ENCODE results near the gene DHRS3. TPM values are rescaled to one million over a fixed set of nuclear protein-coding genes. Genes with fewer than 3 reads are reported as not detected.

Gene DHRS3
- total RNA-seq, 1 experiment from 2014 or later: 87.0 TPM

DNA sequence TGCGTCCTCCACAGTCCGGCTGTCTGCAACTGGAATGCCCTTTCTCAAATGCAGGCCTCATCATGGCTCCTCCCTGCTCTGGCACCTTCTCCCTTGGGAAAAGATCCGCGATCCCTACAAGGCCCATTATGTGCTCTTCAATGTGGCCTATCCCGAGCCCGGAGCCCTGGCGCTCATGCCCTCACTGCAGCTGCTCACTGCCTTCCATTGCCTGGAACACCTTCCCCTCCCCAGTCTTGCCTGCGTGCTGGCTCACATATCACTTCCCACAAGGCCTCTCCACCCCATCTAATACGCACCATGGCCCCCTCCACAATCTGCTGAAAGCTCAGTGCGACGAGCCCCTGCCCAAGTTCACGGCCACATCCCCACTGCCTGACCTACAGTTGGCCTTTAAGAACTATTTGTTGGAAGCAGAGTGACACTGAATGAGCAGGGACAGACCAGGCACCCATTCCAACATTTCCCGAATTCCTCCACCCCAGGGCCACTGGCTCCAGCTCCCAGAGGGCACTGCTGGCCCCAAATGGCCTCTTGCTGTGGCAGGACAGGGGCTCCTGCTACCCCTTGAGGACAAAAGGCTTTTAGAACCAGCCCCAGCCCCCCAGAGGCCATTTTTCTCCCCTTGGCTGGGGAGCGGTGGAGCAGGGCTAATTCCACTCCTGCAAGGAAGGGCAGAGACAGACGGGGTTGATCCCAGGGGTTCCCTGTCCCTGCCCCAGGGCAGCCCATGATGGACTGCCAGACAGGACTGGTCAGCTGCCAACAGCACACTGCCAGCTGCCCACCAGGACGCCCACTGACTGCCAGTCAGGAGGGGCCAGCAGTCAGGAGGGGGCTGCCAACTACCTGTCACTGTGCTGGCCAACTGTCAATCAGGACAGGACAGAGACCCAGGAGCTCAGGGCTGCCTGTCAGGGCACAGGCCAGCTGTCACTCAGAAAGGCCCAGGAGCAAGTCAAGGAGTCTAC is 64.8 kb downstream of the DHRS3 start:
- CTCF ChIA-PET: no interaction called here
- POLR2A ChIA-PET: no interaction called here
- intact Hi-C loops (cut with micrococcal nuclease): no loop called here
- H3K4me1 ChIP-seq (ENCODE audit: control insufficient read depth in 1 of 2, insufficient read depth in 2 of 2, low read length in 2 of 2): peaks cover 27 to 68% of the 10 kb centered on the region in 2 experiments
- H3K4me2 ChIP-seq (ENCODE audit: low read length): peak overlapping the region; percentile 52
- H3K9me2 ChIP-seq (ENCODE audit: insufficient read depth): no peaks in the 10 kb centered on the region
- ATAC-seq (no peak), DNase-seq (ENCODE audit: low read depth, low spot score) (no peak)
- no TSS peak for BruUV-seq (replicated peaks)
- no peaks in the 10 kb centered on the region for H3K9me3 ChIP-seq (ENCODE audit: control insufficient read depth in 1 of 2, insufficient read depth in 1 of 2, low read depth in 1 of 2, low read length in 2 of 2)
- H3K4me3 ChIP-seq (replicated peaks in 1 of 2; ENCODE audit: low read depth in 1 of 2, low read length in 2 of 2): no peak overlapping the region
- H3K27me3 ChIP-seq (ENCODE audit: insufficient read depth, low read length): no peaks in the 10 kb centered on the region
- H3K79me2 ChIP-seq (ENCODE audit: insufficient read depth, low read length): no peaks in the 10 kb centered on the region
- H4K20me1 ChIP-seq (ENCODE audit: insufficient read depth): no peaks in the 10 kb centered on the region
- no peaks in the 10 kb centered on the region for H3K36me3 ChIP-seq (ENCODE audit: control insufficient read depth in 1 of 2, insufficient read depth in 2 of 2, low read length in 2 of 2)
- no peak overlapping the region for H2AFZ ChIP-seq (ENCODE audit: low read depth, low read length, poor library complexity, severe bottlenecking)
- no peak for TF ChIP-seq TCF7L2 (IDR thresholded peaks at IDR 0.05; ENCODE audit: borderline replicate concordance, extremely low read depth, insufficient read depth, insufficient read length)
- TF ChIP-seq POLR2A (IDR thresholded peaks at IDR 0.05; ENCODE audit: borderline replicate concordance, extremely low read depth, insufficient read depth, insufficient read length): no peak
- TF ChIP-seq, protein P1, sequence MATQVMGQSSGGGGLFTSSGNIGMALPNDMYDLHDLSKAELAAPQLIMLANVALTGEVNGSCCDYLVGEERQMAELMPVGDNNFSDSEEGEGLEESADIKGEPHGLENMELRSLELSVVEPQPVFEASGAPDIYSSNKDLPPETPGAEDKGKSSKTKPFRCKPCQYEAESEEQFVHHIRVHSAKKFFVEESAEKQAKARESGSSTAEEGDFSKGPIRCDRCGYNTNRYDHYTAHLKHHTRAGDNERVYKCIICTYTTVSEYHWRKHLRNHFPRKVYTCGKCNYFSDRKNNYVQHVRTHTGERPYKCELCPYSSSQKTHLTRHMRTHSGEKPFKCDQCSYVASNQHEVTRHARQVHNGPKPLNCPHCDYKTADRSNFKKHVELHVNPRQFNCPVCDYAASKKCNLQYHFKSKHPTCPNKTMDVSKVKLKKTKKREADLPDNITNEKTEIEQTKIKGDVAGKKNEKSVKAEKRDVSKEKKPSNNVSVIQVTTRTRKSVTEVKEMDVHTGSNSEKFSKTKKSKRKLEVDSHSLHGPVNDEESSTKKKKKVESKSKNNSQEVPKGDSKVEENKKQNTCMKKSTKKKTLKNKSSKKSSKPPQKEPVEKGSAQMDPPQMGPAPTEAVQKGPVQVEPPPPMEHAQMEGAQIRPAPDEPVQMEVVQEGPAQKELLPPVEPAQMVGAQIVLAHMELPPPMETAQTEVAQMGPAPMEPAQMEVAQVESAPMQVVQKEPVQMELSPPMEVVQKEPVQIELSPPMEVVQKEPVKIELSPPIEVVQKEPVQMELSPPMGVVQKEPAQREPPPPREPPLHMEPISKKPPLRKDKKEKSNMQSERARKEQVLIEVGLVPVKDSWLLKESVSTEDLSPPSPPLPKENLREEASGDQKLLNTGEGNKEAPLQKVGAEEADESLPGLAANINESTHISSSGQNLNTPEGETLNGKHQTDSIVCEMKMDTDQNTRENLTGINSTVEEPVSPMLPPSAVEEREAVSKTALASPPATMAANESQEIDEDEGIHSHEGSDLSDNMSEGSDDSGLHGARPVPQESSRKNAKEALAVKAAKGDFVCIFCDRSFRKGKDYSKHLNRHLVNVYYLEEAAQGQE (IDR thresholded peaks at IDR 0.05; ENCODE audit: low read depth): no peak
- TF ChIP-seq SP1 (IDR thresholded peaks at IDR 0.05; ENCODE audit: low read depth): no peak
- TF ChIP-seq, protein P2, sequence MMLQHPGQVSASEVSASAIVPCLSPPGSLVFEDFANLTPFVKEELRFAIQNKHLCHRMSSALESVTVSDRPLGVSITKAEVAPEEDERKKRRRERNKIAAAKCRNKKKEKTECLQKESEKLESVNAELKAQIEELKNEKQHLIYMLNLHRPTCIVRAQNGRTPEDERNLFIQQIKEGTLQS (IDR thresholded peaks at IDR 0.05): no peak
- TF ChIP-seq, protein P3, sequence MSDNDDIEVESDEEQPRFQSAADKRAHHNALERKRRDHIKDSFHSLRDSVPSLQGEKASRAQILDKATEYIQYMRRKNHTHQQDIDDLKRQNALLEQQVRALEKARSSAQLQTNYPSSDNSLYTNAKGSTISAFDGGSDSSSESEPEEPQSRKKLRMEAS (IDR thresholded peaks at IDR 0.05): no peak
- no peak for TF ChIP-seq YY1 (IDR thresholded peaks at IDR 0.05; ENCODE audit: extremely low read depth, insufficient replicate concordance, low read depth, low read length)
- no peak for TF ChIP-seq SIN3A (IDR thresholded peaks at IDR 0.05; ENCODE audit: low read depth)
- TF ChIP-seq POLR2AphosphoS5 (IDR thresholded peaks at IDR 0.05; ENCODE audit: low read depth, low read length): no peak
- no peak for TF ChIP-seq FOSL1 (IDR thresholded peaks at IDR 0.05; ENCODE audit: low read depth)
- no peak for TF ChIP-seq RAD21 (IDR thresholded peaks at IDR 0.05; ENCODE audit: low read depth)
- TF ChIP-seq, protein P4, sequence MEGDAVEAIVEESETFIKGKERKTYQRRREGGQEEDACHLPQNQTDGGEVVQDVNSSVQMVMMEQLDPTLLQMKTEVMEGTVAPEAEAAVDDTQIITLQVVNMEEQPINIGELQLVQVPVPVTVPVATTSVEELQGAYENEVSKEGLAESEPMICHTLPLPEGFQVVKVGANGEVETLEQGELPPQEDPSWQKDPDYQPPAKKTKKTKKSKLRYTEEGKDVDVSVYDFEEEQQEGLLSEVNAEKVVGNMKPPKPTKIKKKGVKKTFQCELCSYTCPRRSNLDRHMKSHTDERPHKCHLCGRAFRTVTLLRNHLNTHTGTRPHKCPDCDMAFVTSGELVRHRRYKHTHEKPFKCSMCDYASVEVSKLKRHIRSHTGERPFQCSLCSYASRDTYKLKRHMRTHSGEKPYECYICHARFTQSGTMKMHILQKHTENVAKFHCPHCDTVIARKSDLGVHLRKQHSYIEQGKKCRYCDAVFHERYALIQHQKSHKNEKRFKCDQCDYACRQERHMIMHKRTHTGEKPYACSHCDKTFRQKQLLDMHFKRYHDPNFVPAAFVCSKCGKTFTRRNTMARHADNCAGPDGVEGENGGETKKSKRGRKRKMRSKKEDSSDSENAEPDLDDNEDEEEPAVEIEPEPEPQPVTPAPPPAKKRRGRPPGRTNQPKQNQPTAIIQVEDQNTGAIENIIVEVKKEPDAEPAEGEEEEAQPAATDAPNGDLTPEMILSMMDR (IDR thresholded peaks at IDR 0.05 in 2 of 3, conservative IDR thresholded peaks at IDR 0.05 in 1 of 3; ENCODE audit: borderline replicate concordance in 1 of 3, insufficient read depth in 1 of 3, low read depth in 2 of 3, low read length in 2 of 3): no peak
- no peak for TF ChIP-seq EGR1 (IDR thresholded peaks at IDR 0.05; ENCODE audit: low read depth)
- no peak for TF ChIP-seq JUND (IDR thresholded peaks at IDR 0.05)
- TF ChIP-seq EZH2phosphoT487 (IDR thresholded peaks at IDR 0.05; ENCODE audit: borderline replicate concordance): no peak
- no peak for TF ChIP-seq CEBPB (IDR thresholded peaks at IDR 0.05; ENCODE audit: low read depth)
- no peak for TF ChIP-seq CBX3 (IDR thresholded peaks at IDR 0.05; ENCODE audit: low read depth)
- TF ChIP-seq, protein P5, sequence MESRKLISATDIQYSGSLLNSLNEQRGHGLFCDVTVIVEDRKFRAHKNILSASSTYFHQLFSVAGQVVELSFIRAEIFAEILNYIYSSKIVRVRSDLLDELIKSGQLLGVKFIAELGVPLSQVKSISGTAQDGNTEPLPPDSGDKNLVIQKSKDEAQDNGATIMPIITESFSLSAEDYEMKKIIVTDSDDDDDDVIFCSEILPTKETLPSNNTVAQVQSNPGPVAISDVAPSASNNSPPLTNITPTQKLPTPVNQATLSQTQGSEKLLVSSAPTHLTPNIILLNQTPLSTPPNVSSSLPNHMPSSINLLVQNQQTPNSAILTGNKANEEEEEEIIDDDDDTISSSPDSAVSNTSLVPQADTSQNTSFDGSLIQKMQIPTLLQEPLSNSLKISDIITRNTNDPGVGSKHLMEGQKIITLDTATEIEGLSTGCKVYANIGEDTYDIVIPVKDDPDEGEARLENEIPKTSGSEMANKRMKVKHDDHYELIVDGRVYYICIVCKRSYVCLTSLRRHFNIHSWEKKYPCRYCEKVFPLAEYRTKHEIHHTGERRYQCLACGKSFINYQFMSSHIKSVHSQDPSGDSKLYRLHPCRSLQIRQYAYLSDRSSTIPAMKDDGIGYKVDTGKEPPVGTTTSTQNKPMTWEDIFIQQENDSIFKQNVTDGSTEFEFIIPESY (IDR thresholded peaks at IDR 0.05; ENCODE audit: extremely low read depth, insufficient replicate concordance, low read length): no peak
- no peak overlapping the region; the same call in 1 of the 2 replicates for H3K27ac ChIP-seq (ENCODE audit: low read depth, low read length)
- RAD21 ChIA-PET (ENCODE audit: low non-redundant PET in 1 of 2, low total read pairs in 2 of 2, uncharacterized antibody in 2 of 2, unreplicated experiment in 2 of 2): no interaction called here
- peak overlapping the region; percentile 28; the same call in 1 of the 2 replicates for H3K9ac ChIP-seq (ENCODE audit: low read length)

Measured in HCT116 (cell line).